Omental fat pad (tissue), 4 donors: ENCODE results near the gene CPED1. TPM values are rescaled to one million over a fixed set of nuclear protein-coding genes. Genes with fewer than 3 reads are reported as not detected.
"Not testable (repeated sequence)": the region's sequence is repeated elsewhere in the genome, so short reads cannot be mapped to it uniquely, and the experiment has no call there.

Experiments
- ATAC-seq: fragments of 150-250 bp; one replicate; pipeline ENCODE4 v1.9.1; 2016; ENCODE audit warnings: mild to moderate bottlenecking, moderate library complexity; ENCODE audit not compliant: low FRiP score
- DNase-seq: peaks from one replicate; pipeline ENCODE4 v3.0.0-alpha.2; 2019; ENCODE audit warnings: low spot score
- total RNA-seq, 4 donors: library from RNA; depleted of rRNA; stranded (reverse); fragments of >200 nt; gene quantifications; one replicate each; pipeline ENCODE4 v1.1.0, GENCODE V29; 2016
- TF ChIP-seq, protein P1 (sequence below), 3 donors: fragments of 450-650 bp; IDR thresholded peaks; one replicate each; pipeline ENCODE4 v1.5.1; 2016 to 2017; ENCODE audit warnings: antibody characterized with exemption in 3 of 3, mild to moderate bottlenecking in 3 of 3, moderate library complexity in 2 of 3

The CPED1 gene
- total RNA-seq, 4 donors from 2014 or later, result 24.9 to 63.9 (median 40.9) TPM

- ATAC-seq, result no peak
- no peak for DNase-seq
- TF ChIP-seq, protein P1, sequence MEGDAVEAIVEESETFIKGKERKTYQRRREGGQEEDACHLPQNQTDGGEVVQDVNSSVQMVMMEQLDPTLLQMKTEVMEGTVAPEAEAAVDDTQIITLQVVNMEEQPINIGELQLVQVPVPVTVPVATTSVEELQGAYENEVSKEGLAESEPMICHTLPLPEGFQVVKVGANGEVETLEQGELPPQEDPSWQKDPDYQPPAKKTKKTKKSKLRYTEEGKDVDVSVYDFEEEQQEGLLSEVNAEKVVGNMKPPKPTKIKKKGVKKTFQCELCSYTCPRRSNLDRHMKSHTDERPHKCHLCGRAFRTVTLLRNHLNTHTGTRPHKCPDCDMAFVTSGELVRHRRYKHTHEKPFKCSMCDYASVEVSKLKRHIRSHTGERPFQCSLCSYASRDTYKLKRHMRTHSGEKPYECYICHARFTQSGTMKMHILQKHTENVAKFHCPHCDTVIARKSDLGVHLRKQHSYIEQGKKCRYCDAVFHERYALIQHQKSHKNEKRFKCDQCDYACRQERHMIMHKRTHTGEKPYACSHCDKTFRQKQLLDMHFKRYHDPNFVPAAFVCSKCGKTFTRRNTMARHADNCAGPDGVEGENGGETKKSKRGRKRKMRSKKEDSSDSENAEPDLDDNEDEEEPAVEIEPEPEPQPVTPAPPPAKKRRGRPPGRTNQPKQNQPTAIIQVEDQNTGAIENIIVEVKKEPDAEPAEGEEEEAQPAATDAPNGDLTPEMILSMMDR (IDR thresholded peaks at IDR 0.05), result no peak
Observed at GRCh38 chr7:121105262-121105661, 116.8 kb downstream of the CPED1 start.

DNA sequence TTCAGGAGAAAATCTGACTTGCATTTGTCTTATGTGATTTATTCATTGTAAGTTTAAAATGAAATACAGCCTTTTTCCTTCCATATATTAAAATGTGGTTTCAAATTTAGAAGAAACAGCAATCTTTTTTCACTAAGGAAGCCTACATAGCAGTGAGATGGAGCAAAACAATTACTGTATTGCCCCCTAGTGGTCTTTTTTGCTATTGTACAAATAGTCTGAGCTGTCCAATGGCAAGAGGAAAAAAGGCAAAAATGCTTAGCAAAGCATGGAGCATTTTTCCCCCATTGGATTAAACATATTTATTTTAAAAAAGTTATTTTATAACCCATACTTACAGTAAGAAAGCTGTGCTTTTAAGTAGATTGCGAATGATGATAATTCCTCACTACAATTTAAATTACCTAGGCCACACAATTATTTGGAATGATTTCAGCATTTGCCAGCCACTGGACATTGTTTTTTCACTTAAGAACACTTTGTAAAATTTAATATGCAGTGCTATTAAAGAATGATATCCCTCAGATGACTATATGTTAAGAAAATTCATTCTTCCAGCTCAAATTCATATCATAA, 119.5 kb downstream of the CPED1 start:
- DNase-seq, result no peak
- TF ChIP-seq, protein P1 (IDR thresholded peaks at IDR 0.05), result no peak
- no peak for ATAC-seq

- ATAC-seq, result no peak
- no peak for DNase-seq
- TF ChIP-seq, protein P1 (IDR thresholded peaks at IDR 0.05), result no peak
Observed at GRCh38 chr7:121109145-121109544, 120.6 kb downstream of the CPED1 start.

DNA sequence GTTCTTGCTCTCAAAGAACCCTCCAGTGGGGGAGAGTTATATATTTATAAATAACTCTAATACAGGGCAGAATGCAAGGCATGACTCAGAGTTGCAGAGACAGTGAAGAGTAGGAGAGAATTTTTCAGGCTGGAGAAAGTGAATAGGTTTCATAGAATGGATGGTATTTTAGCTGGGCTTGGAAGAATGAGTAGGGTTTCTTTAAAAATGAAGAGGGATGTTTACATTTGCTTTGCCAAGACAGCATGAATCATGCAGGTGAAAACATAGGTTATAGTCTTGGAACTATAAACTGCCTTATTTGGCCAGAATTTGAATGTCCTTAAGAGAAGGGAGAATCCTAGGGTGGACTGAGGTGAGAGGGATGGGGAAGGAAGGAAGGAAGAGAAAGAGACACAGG, 124.8 kb downstream of the CPED1 start:
- no peak for DNase-seq
- TF ChIP-seq, protein P1 (IDR thresholded peaks at IDR 0.05), result no peak
- ATAC-seq, result no peak

DNA sequence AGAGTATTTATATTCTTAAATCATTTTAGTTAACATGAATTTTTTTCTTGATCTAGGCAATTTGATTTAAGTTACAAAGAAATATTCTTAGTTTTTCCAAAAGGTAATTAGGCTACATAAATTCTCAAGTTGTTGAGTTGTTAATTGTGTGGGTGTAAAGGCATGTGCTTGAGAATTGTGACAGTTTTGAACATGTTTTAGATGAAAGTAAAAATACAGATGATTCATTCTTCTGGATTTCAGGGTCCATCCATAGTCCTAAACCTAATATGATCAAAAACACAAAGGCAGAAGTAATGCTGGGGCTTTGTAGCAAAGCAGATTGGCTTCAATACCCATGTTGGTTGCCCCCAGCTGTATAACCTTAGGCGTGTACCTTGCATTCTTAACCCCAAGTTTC, 127.9 kb downstream of the CPED1 start:
- TF ChIP-seq, protein P1 (IDR thresholded peaks at IDR 0.05), result no peak
- no peak for DNase-seq
- ATAC-seq, result no peak

DNA sequence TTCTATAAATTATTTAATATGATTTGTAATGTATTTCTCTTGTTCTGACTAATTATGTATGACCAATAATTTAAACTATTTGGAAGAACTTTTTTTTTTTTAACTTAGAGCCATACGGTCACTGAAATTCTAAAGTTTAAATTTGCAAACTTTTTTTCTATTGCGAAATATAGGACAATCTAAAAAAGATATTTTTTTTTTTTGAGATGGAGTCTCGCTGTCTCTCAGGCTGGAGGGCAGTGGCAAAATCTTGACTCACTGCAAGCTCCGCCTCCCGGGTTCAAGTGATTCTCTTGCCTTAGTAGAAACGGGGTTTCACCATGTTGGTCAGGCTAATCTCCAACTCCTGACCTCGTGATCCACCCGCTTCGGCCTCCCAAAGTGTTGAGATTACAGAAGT, 130.5 kb downstream of the CPED1 start:
- DNase-seq (no peak), ATAC-seq (no peak)
- TF ChIP-seq, protein P1 (IDR thresholded peaks at IDR 0.05), result no peak

GRCh38 chr7:121123032-121123431, 134.5 kb downstream of the CPED1 start:
- no peak for ATAC-seq
- TF ChIP-seq, protein P1 (IDR thresholded peaks at IDR 0.05), result no peak
- no peak for DNase-seq

GRCh38 chr7:121125454-121125853, 136.9 kb downstream of the CPED1 start:
- DNase-seq, ATAC-seq: not testable (repeated sequence)
